GM12873 (cell line): Measurements from ENCODE around the gene ZNF416.
A peak's percentile ranks its signal among the peaks of the same experiment; 100 is the strongest.

Experiments
- CTCF ChIP-seq: IDR thresholded peaks from 2 replicates; pipeline ENCODE4 v1.5.1; 2012; ENCODE audit warnings: low read depth, mild to moderate bottlenecking, moderate library complexity, low read length, control low read depth; ENCODE audit not compliant: insufficient read depth; ENCODE audit errors: missing control alignments

The ZNF416 gene

GRCh38 chr19:57578487-57579205 is at the start of gene ZNF416:
Gene ZNF416, minus strand, starts transcription at chr19:57578911. Its CDS starts 207 bp downstream, at chr19:57578704.
- peak; percentile 26 for TF ChIP-seq CTCF

DNA sequence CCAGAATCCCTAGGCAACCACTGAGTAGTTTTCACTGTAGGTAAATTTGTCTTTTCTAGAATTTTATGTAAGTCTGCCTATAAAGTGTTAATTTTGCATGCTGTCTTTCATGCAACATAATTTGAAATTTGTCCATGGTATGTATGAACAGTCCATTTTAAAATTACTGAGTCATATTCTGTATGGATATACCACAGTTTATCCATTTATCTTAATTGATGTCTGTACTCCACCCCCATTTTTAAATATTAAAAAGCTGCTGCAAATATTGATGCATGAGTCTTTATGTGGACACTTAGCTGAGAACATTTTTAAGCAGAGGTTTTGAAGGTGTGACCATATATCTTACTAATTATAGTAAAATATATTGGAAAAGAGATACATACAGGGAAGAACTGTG is 44.4 kb upstream of the ZNF416 start:
- no peak for TF ChIP-seq CTCF

GRCh38 chr19:57620673-57621348 is 42.1 kb upstream of the ZNF416 start:
- TF ChIP-seq CTCF = no peak

DNA sequence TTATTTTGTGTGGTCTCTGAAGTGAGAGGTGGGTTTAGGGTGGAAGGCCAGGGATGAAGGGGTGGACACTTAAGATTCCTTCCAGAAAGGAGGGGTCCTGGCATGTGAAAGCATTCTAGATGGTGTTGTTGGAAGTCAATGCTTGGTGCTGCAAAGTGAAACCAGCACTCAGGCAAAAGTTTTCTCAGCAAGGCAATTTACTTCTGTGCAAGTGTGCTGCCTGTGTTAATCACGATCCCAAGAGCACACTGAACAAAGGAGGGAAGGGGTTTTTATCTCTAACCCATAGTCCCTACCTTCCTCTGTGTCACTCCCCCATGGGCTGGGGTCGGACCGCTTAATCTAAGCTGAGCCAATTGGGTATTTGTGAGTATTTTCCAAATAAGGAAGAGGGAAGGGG is 36.6 kb upstream of the ZNF416 start:
- no peak for TF ChIP-seq CTCF

DNA sequence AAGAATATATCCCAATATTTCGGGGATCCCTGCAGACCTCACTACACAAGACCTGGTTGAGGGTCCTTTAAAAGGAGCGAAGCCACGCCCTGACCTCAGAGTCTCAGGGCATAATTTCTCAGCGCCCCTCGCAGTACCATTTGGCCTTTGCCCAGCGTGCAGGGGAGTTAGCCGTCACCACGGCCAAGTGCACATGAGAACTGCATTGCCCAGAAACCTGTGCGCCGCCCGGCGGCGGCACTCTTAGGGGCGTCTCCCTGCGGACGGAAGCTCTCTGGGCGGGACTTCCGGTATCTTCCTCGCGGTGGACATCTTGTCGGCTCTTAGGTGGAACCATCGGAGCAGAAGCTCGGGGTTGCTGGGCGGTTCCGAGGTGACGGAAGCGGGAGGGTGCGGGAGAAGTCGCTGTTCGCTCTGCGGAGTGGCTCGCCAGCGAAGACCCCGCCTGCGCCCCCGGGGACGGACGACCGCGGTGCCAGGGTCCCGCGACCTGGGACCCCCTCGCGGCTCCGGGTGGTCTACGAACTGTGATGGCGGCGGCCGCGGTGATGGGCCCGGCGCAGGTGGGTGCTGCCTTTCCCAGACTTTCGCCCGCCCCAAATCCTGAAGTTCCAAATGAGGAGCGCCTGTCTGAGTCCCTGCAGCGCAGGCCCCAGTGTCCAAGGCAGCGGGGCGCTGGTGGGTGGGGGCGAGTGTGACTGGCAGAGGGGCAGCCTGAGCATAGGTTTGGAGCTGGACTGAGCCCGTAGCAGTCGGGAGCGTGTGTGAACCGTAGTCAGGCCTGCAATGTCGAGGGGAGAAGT is 35.4 kb upstream of the ZNF416 start, which contains the start of gene ZNF134:
Gene ZNF134 (plus strand): TSS at position 302 of the 803 bp plus-strand sequence. CDS start 5,227 bp downstream, outside the sequence.
- TF ChIP-seq CTCF = peak; percentile 32

DNA sequence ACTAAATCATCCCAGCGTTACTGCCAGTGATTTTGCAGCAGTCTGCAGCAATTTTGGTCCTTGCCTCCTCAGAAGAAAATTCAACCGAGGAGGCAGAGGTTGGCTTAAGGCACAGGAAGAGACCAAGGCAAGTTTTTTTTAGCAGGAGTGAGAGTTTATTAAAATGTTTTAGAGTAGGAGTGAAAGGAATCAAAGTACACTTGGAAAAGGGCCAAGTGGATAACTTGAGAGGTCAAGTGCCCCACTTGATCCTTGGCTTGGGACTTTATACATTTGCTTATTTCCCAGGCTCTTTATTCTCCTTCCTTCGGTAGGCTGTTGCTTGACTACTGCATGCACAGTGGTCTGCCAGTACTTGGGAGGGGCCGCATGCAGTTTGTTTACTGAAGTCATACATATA is 32.4 kb upstream of the ZNF416 start:
- no peak for TF ChIP-seq CTCF

DNA sequence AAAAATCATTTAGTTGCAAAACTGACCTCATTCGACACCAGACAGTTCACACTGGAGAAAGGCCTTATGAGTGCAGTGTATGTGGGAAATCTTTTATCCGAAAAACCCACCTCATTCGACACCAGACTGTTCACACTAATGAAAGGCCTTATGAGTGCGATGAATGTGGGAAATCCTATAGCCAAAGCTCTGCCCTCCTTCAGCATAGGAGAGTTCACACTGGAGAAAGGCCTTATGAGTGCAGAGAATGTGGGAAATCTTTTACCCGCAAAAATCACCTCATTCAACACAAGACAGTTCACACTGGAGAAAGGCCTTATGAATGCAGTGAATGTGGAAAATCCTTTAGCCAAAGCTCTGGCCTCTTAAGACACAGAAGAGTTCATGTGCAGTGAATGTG is 28.2 kb upstream of the ZNF416 start:
- TF ChIP-seq CTCF = no peak
